Activated T-cell treated with anti-CD3 and anti-CD28 coated beads, Interleukin-2, amount 50 U/mL, for 48 hours (primary cell): Measurements from ENCODE around the gene CCDC18.
"Not testable (repeated sequence)": the region's sequence is repeated elsewhere in the genome, so short reads cannot be mapped to it uniquely, and the experiment has no call there.

Source experiments
- DNase-seq, 2 experiments: peaks; one replicate each; pipeline ENCODE4 v3.0.0-alpha.2; 2020

The CCDC18 gene

GRCh38 chr1:93178418-93178817, 2.1 kb upstream of the CCDC18 start:
- no peak for DNase-seq

GRCh38 chr1:93179886-93180722, 420 bp upstream of the CCDC18 start, which contains the start of gene TMED5:
TMED5 (minus strand) TSS chr1:93180413; CDS start chr1:93180242, 171 bp downstream.
- DNase-seq = peak; percentile 95 to 96

GRCh38 chr1:93186667-93187066, 6.1 kb downstream of the CCDC18 start:
- DNase-seq = no peak

GRCh38 chr1:93190432-93190831, 9.9 kb downstream of the CCDC18 start:
- no peak for DNase-seq

GRCh38 chr1:93194231-93194990, 13.9 kb downstream of the CCDC18 start:
- no peak for DNase-seq

- no peak for DNase-seq
Measured at GRCh38 chr1:93196591-93196990, 16.1 kb downstream of the CCDC18 start.

GRCh38 chr1:93199150-93199549, 18.6 kb downstream of the CCDC18 start:
- DNase-seq = no peak

- no peak for DNase-seq
Measured at GRCh38 chr1:93200086-93200620, 19.6 kb downstream of the CCDC18 start.

GRCh38 chr1:93200714-93201113, 20.2 kb downstream of the CCDC18 start:
- no peak for DNase-seq

GRCh38 chr1:93205892-93206566, 25.5 kb downstream of the CCDC18 start:
- no peak for DNase-seq

- DNase-seq = no peak
Measured at GRCh38 chr1:93206567-93206954, 26.0 kb downstream of the CCDC18 start.

GRCh38 chr1:93207211-93207610, 26.7 kb downstream of the CCDC18 start:
- DNase-seq = no peak

GRCh38 chr1:93215322-93215721, 34.8 kb downstream of the CCDC18 start:
- DNase-seq = no peak

- DNase-seq = no peak
Measured at GRCh38 chr1:93219443-93219842, 38.9 kb downstream of the CCDC18 start.

- DNase-seq = not testable (repeated sequence)
Measured at GRCh38 chr1:93220716-93221115, 40.2 kb downstream of the CCDC18 start.

- no peak for DNase-seq
Measured at GRCh38 chr1:93221913-93222312, 41.4 kb downstream of the CCDC18 start.

- DNase-seq = no peak
Measured at GRCh38 chr1:93223023-93223675, 42.6 kb downstream of the CCDC18 start.

GRCh38 chr1:93235261-93235660, 54.7 kb downstream of the CCDC18 start:
- DNase-seq = no peak

GRCh38 chr1:93237021-93237420, 56.5 kb downstream of the CCDC18 start:
- DNase-seq = no peak

- no peak for DNase-seq
Measured at GRCh38 chr1:93238425-93238824, 57.9 kb downstream of the CCDC18 start.

- no peak for DNase-seq
Measured at GRCh38 chr1:93239863-93240262, 59.3 kb downstream of the CCDC18 start.

GRCh38 chr1:93243233-93243632, 62.7 kb downstream of the CCDC18 start:
- not testable (repeated sequence) for DNase-seq
